OCI-M2 (cell line): ENCODE results near the gene PLXNB3.
"Not testable (repeated sequence)": the region's sequence is repeated elsewhere in the genome, so short reads cannot be mapped to it uniquely, and the experiment has no call there.

ENCODE experiments used
- DNase-seq: peaks from one replicate; lab custom pipeline; 2025; ENCODE audit not compliant: unreplicated experiment; lab: John Stamatoyannopoulos, UW

Gene PLXNB3

GRCh38 chrX:153732401-153732800, 31.6 kb upstream of the PLXNB3 start:
- DNase-seq = no peak

- DNase-seq = no peak
These were observed 30.3 kb upstream of the PLXNB3 start for GRCh38 chrX:153733651-153734240.

GRCh38 chrX:153734871-153735270, 29.2 kb upstream of the PLXNB3 start:
- DNase-seq = no peak

GRCh38 chrX:153735274-153735673, 28.8 kb upstream of the PLXNB3 start:
- no peak for DNase-seq

GRCh38 chrX:153736071-153736820, 27.8 kb upstream of the PLXNB3 start:
- DNase-seq = no peak

- DNase-seq = no peak
These were observed 27.1 kb upstream of the PLXNB3 start for GRCh38 chrX:153736871-153737441.

GRCh38 chrX:153738056-153738605, 25.9 kb upstream of the PLXNB3 start:
- DNase-seq = no peak

- no peak for DNase-seq
These were observed 24.1 kb upstream of the PLXNB3 start for GRCh38 chrX:153739754-153740486.

- DNase-seq = no peak
These were observed 23.3 kb upstream of the PLXNB3 start for GRCh38 chrX:153740631-153741222.

GRCh38 chrX:153741446-153741845, 22.6 kb upstream of the PLXNB3 start:
- no peak for DNase-seq

- DNase-seq = not testable (repeated sequence)
These were observed 21.9 kb upstream of the PLXNB3 start for GRCh38 chrX:153742111-153742510.

- DNase-seq = not testable (repeated sequence)
These were observed 21.1 kb upstream of the PLXNB3 start for GRCh38 chrX:153742796-153743467.

- not testable (repeated sequence) for DNase-seq
These were observed 20.4 kb upstream of the PLXNB3 start for GRCh38 chrX:153743468-153744209.

- no peak for DNase-seq
These were observed 19.6 kb upstream of the PLXNB3 start for GRCh38 chrX:153744210-153745066.

GRCh38 chrX:153745067-153745433, 19.0 kb upstream of the PLXNB3 start:
- DNase-seq = not testable (repeated sequence)

- DNase-seq = no peak
These were observed 17.7 kb upstream of the PLXNB3 start for GRCh38 chrX:153746359-153746758.

GRCh38 chrX:153746991-153747390, 17.1 kb upstream of the PLXNB3 start:
- DNase-seq = not testable (repeated sequence)

- DNase-seq = not testable (repeated sequence)
These were observed 15.0 kb upstream of the PLXNB3 start for GRCh38 chrX:153749017-153749416.
